Osteoblast (primary cell): ENCODE measurements around the gene COA3. TPM values are rescaled to one million over a fixed set of nuclear protein-coding genes. Genes with fewer than 3 reads are reported as not detected.
A peak's percentile ranks its signal among the peaks of the same experiment; 100 is the strongest.

Experiments used
- DNase-seq: peaks from one replicate; pipeline ENCODE4 v3.0.0; 2011; ENCODE audit warnings: low spot score, mixed read lengths; ENCODE audit not compliant: insufficient read length; ENCODE audit errors: missing footprints
- H2AFZ ChIP-seq: 2 replicates; pipeline ENCODE4 v1.6.0; 2011; ENCODE audit warnings: mild to moderate bottlenecking, low read length
- H3K27ac ChIP-seq: 2 replicates; pipeline ENCODE4 v1.5.1; 2011; ENCODE audit warnings: mild to moderate bottlenecking, low read depth, low read length, moderate library complexity
- H3K27me3 ChIP-seq: 2 replicates; pipeline ENCODE4 v1.6.0; 2012; ENCODE audit warnings: mild to moderate bottlenecking, control low read depth, inconsistent platforms, low read length, moderate library complexity; ENCODE audit not compliant: insufficient read depth
- H3K36me3 ChIP-seq: 2 replicates; pipeline ENCODE4 v1.5.1; 2011; ENCODE audit warnings: mild to moderate bottlenecking, low read length, control low read depth, moderate library complexity; ENCODE audit not compliant: insufficient read depth
- H3K4me1 ChIP-seq: 2 replicates; pipeline ENCODE4 v1.5.1; 2011; ENCODE audit warnings: mild to moderate bottlenecking, low read length, control low read depth, moderate library complexity; ENCODE audit not compliant: insufficient read depth
- H3K4me2 ChIP-seq: 2 replicates; pipeline ENCODE4 v1.6.0; 2011; ENCODE audit warnings: mild to moderate bottlenecking, low read length; ENCODE audit not compliant: insufficient read depth
- H3K4me3 ChIP-seq: fragments of 200-600 bp; sonication (generic); 3 replicates; pipeline ENCODE4 v1.5.1; 2012; ENCODE audit warnings: mild to moderate bottlenecking, low read length, inconsistent platforms; ENCODE audit not compliant: insufficient read depth
- H3K79me2 ChIP-seq: 2 replicates; pipeline ENCODE4 v1.6.0; 2012; ENCODE audit warnings: mild to moderate bottlenecking, low read length, control low read depth, inconsistent platforms; ENCODE audit not compliant: insufficient read depth
- H3K9me3 ChIP-seq: 2 replicates; pipeline ENCODE4 v1.5.1; 2011; ENCODE audit warnings: low read depth, low read length, control low read depth
- H4K20me1 ChIP-seq: 2 replicates; pipeline ENCODE4 v1.6.0; 2012; ENCODE audit warnings: mild to moderate bottlenecking, low read length, control low read depth; ENCODE audit not compliant: insufficient read depth
- total RNA-seq: library from RNA; depleted of rRNA; stranded (reverse); fragments of >200 nt; gene quantifications from 2 replicates; pipeline ENCODE4 v1.2.3, GENCODE V29; 2012
- TF ChIP-seq, protein P1 (sequence below): IDR thresholded peaks from 2 replicates; pipeline ENCODE4 v1.5.1; 2011; ENCODE audit warnings: mild to moderate bottlenecking, low read depth, low read length, moderate library complexity; ENCODE audit errors: extremely low read depth

The COA3 gene
- total RNA-seq, 1 donor: 44.2 TPM

- H2AFZ ChIP-seq: no peak overlapping the region
- H3K4me3 ChIP-seq: no peak overlapping the region
- no peak overlapping the region for H3K27ac ChIP-seq
- TF ChIP-seq, protein P1, sequence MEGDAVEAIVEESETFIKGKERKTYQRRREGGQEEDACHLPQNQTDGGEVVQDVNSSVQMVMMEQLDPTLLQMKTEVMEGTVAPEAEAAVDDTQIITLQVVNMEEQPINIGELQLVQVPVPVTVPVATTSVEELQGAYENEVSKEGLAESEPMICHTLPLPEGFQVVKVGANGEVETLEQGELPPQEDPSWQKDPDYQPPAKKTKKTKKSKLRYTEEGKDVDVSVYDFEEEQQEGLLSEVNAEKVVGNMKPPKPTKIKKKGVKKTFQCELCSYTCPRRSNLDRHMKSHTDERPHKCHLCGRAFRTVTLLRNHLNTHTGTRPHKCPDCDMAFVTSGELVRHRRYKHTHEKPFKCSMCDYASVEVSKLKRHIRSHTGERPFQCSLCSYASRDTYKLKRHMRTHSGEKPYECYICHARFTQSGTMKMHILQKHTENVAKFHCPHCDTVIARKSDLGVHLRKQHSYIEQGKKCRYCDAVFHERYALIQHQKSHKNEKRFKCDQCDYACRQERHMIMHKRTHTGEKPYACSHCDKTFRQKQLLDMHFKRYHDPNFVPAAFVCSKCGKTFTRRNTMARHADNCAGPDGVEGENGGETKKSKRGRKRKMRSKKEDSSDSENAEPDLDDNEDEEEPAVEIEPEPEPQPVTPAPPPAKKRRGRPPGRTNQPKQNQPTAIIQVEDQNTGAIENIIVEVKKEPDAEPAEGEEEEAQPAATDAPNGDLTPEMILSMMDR: peak; percentile 100
- H4K20me1 ChIP-seq: peaks cover 29% of the 10 kb centered on the region
- peaks cover 16% of the 10 kb centered on the region for H3K4me1 ChIP-seq
- no peaks in the 10 kb centered on the region for H3K9me3 ChIP-seq
- H3K27me3 ChIP-seq: no peaks in the 10 kb centered on the region
- H3K4me2 ChIP-seq: no peak overlapping the region
- DNase-seq: peak; percentile 95
- H3K36me3 ChIP-seq: peaks cover 55% of the 10 kb centered on the region
- no peaks in the 10 kb centered on the region for H3K79me2 ChIP-seq
Measured at GRCh38 chr17:42843358-42843934, 44.9 kb upstream of the COA3 start.

DNA sequence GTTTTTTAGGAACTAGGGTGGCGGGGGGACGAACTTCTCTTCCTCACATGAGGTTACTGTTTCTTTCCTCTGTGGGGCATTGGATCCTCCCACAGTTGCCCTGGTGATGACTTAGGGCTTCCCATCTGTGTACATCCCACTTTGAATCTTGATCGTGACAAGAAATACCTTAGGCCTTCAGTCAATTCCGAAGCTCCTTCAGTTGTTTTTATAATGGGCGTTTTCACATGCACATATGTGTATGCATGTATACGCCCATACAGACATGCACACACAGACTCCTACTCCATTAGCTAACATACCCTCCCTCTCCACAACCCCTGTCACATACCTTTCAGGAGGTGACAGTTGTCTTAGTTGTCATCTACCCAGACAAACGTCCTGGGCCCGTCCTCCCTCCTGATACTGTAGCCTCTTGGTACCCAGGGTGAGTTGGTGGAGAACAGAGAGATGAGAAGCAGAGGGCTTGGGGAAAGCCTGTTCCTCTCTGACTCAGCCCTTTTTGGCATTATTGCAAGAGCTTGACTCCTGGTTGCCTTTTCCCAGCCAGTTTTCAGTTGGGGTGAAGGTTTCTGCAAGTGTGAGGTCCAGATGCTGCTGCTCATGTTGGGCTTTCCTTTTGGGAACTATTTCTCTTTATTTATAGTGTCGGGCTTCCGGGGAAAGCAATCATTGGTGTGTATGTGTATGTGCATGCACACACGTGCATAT is 43.6 kb upstream of the COA3 start:
- Histone ChIP-seq H3K9me3 (no peaks in the 10 kb centered on the region), H2AFZ (no peak overlapping the region), H3K79me2 (peaks cover 4% of the 10 kb centered on the region), H3K4me2 (no peak overlapping the region), H4K20me1 (peaks cover 30% of the 10 kb centered on the region), H3K4me1 (peaks cover 15% of the 10 kb centered on the region), H3K27me3 (no peaks in the 10 kb centered on the region), H3K4me3 (no peak overlapping the region), H3K27ac (no peak overlapping the region), H3K36me3 (peaks cover 68% of the 10 kb centered on the region)
- DNase-seq: peak; percentile 68
- TF ChIP-seq, protein P1: no peak

- Histone ChIP-seq H3K4me1 (peaks cover 10% of the 10 kb centered on the region), H3K79me2 (peaks cover 38% of the 10 kb centered on the region), H2AFZ (no peak overlapping the region), H3K4me2 (no peak overlapping the region), H3K27ac (no peak overlapping the region), H3K27me3 (no peaks in the 10 kb centered on the region), H4K20me1 (peaks cover 13% of the 10 kb centered on the region), H3K4me3 (no peak overlapping the region), H3K9me3 (no peaks in the 10 kb centered on the region), H3K36me3 (peaks cover 55% of the 10 kb centered on the region)
- TF ChIP-seq, protein P1: no peak
- DNase-seq: no peak
Measured at GRCh38 chr17:42835732-42836131, 37.2 kb upstream of the COA3 start.

DNA sequence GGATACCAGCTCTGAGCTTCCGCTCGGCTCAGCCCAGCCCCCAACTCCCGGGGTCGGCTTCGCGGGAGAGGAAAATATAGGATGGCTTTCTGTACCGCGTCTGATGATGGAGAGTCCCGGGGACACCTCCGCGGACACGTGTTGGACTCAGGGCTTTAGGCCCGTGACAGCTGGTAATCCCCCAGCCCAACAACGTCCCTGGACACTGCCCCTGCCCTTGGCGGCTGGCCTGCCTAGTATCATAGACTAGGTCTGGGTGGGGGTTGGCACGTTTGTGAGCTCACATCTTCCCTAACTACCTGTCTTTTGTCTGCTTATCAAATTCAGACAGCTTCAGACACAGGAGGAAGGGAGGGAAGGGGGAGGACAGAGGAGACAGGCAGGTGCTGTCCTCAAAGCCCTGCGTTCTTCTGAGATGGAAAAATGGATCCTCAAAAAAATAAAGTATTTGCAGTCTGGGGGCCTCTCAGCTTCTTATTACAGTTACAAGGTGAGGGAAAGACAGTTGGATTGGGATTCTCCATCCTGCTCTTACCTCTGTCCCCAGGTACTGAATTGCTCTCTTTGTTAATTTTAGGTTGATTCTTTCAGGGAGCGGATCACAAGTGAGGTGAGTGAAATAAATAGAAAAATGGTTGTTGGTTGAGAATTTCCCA is 35.4 kb upstream of the COA3 start:
- H3K79me2 ChIP-seq: peaks cover 38% of the 10 kb centered on the region
- peaks cover 10% of the 10 kb centered on the region for H3K4me1 ChIP-seq
- peak overlapping the region; percentile 96 for H2AFZ ChIP-seq
- no peak for DNase-seq
- TF ChIP-seq, protein P1: no peak
- H3K4me3 ChIP-seq: peak overlapping the region; percentile 99
- H3K4me2 ChIP-seq: peak overlapping the region; percentile 79
- no peaks in the 10 kb centered on the region for H3K9me3 ChIP-seq
- H4K20me1 ChIP-seq: peaks cover 13% of the 10 kb centered on the region
- H3K36me3 ChIP-seq: peaks cover 41% of the 10 kb centered on the region
- H3K27ac ChIP-seq: peak overlapping the region; percentile 88
- no peaks in the 10 kb centered on the region for H3K27me3 ChIP-seq
